ENCODE measurements around the gene CTPS1. TPM values are rescaled to one million over a fixed set of nuclear protein-coding genes. Genes with fewer than 3 reads are reported as not detected.
A peak's percentile ranks its signal among the peaks of the same experiment; 100 is the strongest.

The CTPS1 gene
- total RNA-seq, 1 experiment from 2014 or later, result 139 TPM

DNA sequence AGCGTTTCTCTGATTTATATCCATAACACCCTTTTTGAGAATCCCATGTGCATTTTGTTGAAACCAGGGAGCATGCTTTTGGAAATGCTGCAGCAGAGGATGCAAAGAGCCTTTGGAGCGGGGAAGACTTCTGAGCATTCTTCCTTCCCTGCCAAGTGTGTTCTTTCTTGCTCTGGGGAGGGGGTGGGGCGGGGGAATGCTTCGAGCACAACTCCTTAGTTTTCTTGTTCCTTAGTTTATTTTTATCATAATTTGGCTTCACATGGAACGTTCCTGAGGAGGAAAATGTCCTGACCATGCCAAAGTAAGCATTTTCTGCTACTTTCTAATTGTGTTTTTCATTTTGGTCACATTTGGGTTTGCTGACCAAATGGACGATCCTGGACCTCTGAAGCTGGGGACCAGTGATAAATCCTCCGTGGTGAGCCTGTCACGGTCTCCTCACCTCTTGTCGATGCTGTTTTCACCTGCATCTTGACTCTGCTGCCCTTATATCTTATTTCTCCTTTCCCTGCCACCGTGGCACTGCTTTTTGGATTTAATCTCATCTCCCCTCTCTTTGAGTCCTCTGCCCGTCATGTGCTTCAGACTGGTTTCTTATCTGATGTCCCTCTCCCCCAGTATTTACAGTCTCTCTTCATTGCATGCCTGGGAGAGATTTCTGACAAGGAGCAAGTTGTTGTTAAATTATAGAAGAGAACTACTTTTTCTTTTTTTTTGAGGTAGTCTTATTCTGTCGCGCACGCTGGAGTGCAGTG lies 2.4 kb downstream of the CTPS1 start:
- ChIA-PET POLR2A (ENCODE audit: low non-redundant PET) (no interaction called here), CTCF (no interaction called here)
- intact Hi-C loops (cut with micrococcal nuclease; ENCODE audit: unreplicated experiment), result no loop called here
- Histone ChIP-seq H3K27ac (ENCODE audit: low read depth, low read length, poor library complexity, severe bottlenecking) (no peak overlapping the region), H3K4me3 (ENCODE audit: low read depth, low read length, poor library complexity, severe bottlenecking) (peak overlapping the region; percentile 62), H3K9me3 (ENCODE audit: low read depth, low read length, poor library complexity, severe bottlenecking) (no peaks in the 10 kb centered on the region), H3K4me1 (ENCODE audit: insufficient read depth, low read length, poor library complexity, severe bottlenecking) (peaks cover 10% of the 10 kb centered on the region), H3K36me3 (ENCODE audit: insufficient read depth, low read length, poor library complexity, severe bottlenecking) (peaks cover 34% of the 10 kb centered on the region), H3K27me3 (replicated peaks; ENCODE audit: insufficient read depth, low read depth, low read length, poor library complexity) (no peaks in the 10 kb centered on the region)
- TF ChIP-seq, protein P1, sequence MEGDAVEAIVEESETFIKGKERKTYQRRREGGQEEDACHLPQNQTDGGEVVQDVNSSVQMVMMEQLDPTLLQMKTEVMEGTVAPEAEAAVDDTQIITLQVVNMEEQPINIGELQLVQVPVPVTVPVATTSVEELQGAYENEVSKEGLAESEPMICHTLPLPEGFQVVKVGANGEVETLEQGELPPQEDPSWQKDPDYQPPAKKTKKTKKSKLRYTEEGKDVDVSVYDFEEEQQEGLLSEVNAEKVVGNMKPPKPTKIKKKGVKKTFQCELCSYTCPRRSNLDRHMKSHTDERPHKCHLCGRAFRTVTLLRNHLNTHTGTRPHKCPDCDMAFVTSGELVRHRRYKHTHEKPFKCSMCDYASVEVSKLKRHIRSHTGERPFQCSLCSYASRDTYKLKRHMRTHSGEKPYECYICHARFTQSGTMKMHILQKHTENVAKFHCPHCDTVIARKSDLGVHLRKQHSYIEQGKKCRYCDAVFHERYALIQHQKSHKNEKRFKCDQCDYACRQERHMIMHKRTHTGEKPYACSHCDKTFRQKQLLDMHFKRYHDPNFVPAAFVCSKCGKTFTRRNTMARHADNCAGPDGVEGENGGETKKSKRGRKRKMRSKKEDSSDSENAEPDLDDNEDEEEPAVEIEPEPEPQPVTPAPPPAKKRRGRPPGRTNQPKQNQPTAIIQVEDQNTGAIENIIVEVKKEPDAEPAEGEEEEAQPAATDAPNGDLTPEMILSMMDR (conservative IDR thresholded peaks at IDR 0.05; ENCODE audit: low read depth, low read length), result no peak
- TF ChIP-seq EZH2 (IDR thresholded peaks at IDR 0.05; ENCODE audit: borderline replicate concordance, low read depth, low read length, poor library complexity, severe bottlenecking), result no peak
- DNase-seq (ENCODE audit: low spot score), result no peak
- no TSS peak for BruUV-seq (replicated peaks)

- no peaks in the 10 kb centered on the region for H3K9me3 ChIP-seq (ENCODE audit: low read depth, low read length, poor library complexity, severe bottlenecking)
- no peak for DNase-seq (ENCODE audit: low spot score)
- H3K27ac ChIP-seq (ENCODE audit: low read depth, low read length, poor library complexity, severe bottlenecking), result peak overlapping the region; percentile 11
- H3K27me3 ChIP-seq (replicated peaks; ENCODE audit: insufficient read depth, low read depth, low read length, poor library complexity), result no peaks in the 10 kb centered on the region
- intact Hi-C loops (cut with micrococcal nuclease; ENCODE audit: unreplicated experiment), result no loop called here
- peaks cover 43% of the 10 kb centered on the region for H3K36me3 ChIP-seq (ENCODE audit: insufficient read depth, low read length, poor library complexity, severe bottlenecking)
- no peak overlapping the region for H3K4me3 ChIP-seq (ENCODE audit: low read depth, low read length, poor library complexity, severe bottlenecking)
- ChIA-PET CTCF (no interaction called here), POLR2A (ENCODE audit: low non-redundant PET) (no interaction called here)
- TF ChIP-seq, protein P1 (conservative IDR thresholded peaks at IDR 0.05; ENCODE audit: low read depth, low read length), result no peak
- TF ChIP-seq EZH2 (IDR thresholded peaks at IDR 0.05; ENCODE audit: borderline replicate concordance, low read depth, low read length, poor library complexity, severe bottlenecking), result no peak
- no TSS peak for BruUV-seq (replicated peaks)
- peaks cover 10% of the 10 kb centered on the region for H3K4me1 ChIP-seq (ENCODE audit: insufficient read depth, low read length, poor library complexity, severe bottlenecking)
These were observed 3.2 kb downstream of the CTPS1 start for GRCh38 chr1:40982721-40983120.

DNA sequence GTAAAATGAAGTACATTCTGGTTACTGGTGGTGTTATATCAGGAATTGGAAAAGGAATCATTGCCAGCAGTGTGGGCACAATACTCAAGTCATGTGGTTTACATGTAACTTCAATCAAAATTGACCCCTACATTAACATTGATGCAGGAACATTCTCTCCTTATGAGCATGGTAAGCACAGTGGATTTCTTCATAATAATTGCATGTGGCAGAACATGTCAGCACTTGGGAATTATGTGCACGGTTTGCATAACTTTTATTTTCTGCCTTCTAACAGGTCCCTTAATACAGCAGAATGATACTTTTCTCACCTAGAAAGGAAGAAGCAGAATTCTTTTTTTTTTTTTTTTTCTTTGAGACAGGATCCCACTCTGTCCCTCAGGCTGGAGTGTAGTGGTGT lies 3.8 kb downstream of the CTPS1 start:
- no peak for DNase-seq (ENCODE audit: low spot score)
- POLR2A ChIA-PET (ENCODE audit: low non-redundant PET), result no interaction called here
- BruUV-seq (replicated peaks), result no TSS peak
- TF ChIP-seq, protein P1 (conservative IDR thresholded peaks at IDR 0.05; ENCODE audit: low read depth, low read length), result no peak
- no peak for TF ChIP-seq EZH2 (IDR thresholded peaks at IDR 0.05; ENCODE audit: borderline replicate concordance, low read depth, low read length, poor library complexity, severe bottlenecking)
- Histone ChIP-seq H3K36me3 (ENCODE audit: insufficient read depth, low read length, poor library complexity, severe bottlenecking) (peaks cover 49% of the 10 kb centered on the region), H3K9me3 (ENCODE audit: low read depth, low read length, poor library complexity, severe bottlenecking) (no peaks in the 10 kb centered on the region), H3K4me1 (ENCODE audit: insufficient read depth, low read length, poor library complexity, severe bottlenecking) (peaks cover 10% of the 10 kb centered on the region), H3K27ac (ENCODE audit: low read depth, low read length, poor library complexity, severe bottlenecking) (peak overlapping the region; percentile 11), H3K27me3 (replicated peaks; ENCODE audit: insufficient read depth, low read depth, low read length, poor library complexity) (no peaks in the 10 kb centered on the region), H3K4me3 (ENCODE audit: low read depth, low read length, poor library complexity, severe bottlenecking) (no peak overlapping the region)
- intact Hi-C loops (cut with micrococcal nuclease; ENCODE audit: unreplicated experiment), result no loop called here
- CTCF ChIA-PET, result no interaction called here
